Measurements from ENCODE around the gene PKP4. TPM values are rescaled to one million over a fixed set of nuclear protein-coding genes. Genes with fewer than 3 reads are reported as not detected.

PKP4 gene
- total and polyA plus RNA-seq, 9 of the 15 experiments (the other 6 are each of a cell fraction or from before 2014, with no cell fraction given), result 24.6 to 99.1 (median 74.0) TPM

GRCh38 chr2:158484892-158485556 is 28.3 kb downstream of the PKP4 start:
- no TSS peak for BruUV-seq (replicated peaks)
- peak; percentile 49 for FAIRE-seq
- TF ChIP-seq DDX20 (tag; IDR thresholded peaks at IDR 0.05; ENCODE audit: low read depth) (no peak), RBM17 (IDR thresholded peaks at IDR 0.05; ENCODE audit: borderline replicate concordance, low read depth, low read length) (no peak), EZH2 (IDR thresholded peaks at IDR 0.05; ENCODE audit: borderline replicate concordance, low read depth, low read length) (no peak), ZNF324 (CRISPR knock-in tag; IDR thresholded peaks at IDR 0.05) (no peak), NKRF (IDR thresholded peaks at IDR 0.05; ENCODE audit: borderline replicate concordance) (no peak), CHAMP1 (IDR thresholded peaks at IDR 0.05) (no peak), ZBTB43 (CRISPR knock-in tag; IDR thresholded peaks at IDR 0.05) (no peak), BHLHE40 (IDR thresholded peaks at IDR 0.05; ENCODE audit: low read length) (no peak), ASH1L (IDR thresholded peaks at IDR 0.05; ENCODE audit: borderline replicate concordance, low read depth, partially characterized antibody) (no peak), RFX1 (IDR thresholded peaks at IDR 0.05) (no peak), ILK (tag; IDR thresholded peaks at IDR 0.05; ENCODE audit: borderline replicate concordance, low read depth) (no peak), SMARCE1 (IDR thresholded peaks at IDR 0.05) (no peak), HOMEZ (CRISPR knock-in tag; IDR thresholded peaks at IDR 0.05) (no peak)

More at GRCh38 chr2:158484892-158485556, 28.3 kb downstream of the PKP4 start:
- H3K36me3 ChIP-seq (ENCODE audit: control insufficient read depth, insufficient read depth, low read length), result no peaks in the 10 kb centered on the region
- no peak overlapping the region for H3K27ac ChIP-seq (ENCODE audit: extremely low read depth, low read depth, low read length)
- peaks cover 4% of the 10 kb centered on the region; the same call in 1 of the 2 replicates for H4K20me1 ChIP-seq (replicated peaks; ENCODE audit: control insufficient read depth, insufficient read depth, low read length)
- no peaks in the 10 kb centered on the region for H3K9me3 ChIP-seq (replicated peaks; ENCODE audit: control insufficient read depth, insufficient read depth, low read depth, low read length)
- ChIA-PET CTCF (ENCODE audit: low intra/inter-chr PET ratio) (no interaction called here), POLR2A (interaction anchor here (0.6 kb wide), 1 partner anchor 28 kb away, joined by 3 read pairs; no protein-coding TSS in a partner anchor)
- no peak overlapping the region for H2AFZ ChIP-seq (ENCODE audit: low read depth, low read length)
- no peak overlapping the region for H3K9ac ChIP-seq (ENCODE audit: insufficient read depth in 1 of 2, low read depth in 2 of 2, low read length in 2 of 2)
- intact Hi-C loops (cut with micrococcal nuclease), result no loop called here
- no peaks in the 10 kb centered on the region for H3K27me3 ChIP-seq (ENCODE audit: control insufficient read depth in 2 of 2, insufficient read depth in 2 of 2, low read length in 2 of 2)
- no peak overlapping the region for H3K4me2 ChIP-seq (ENCODE audit: insufficient read depth, low read length)
- H3K4me1 ChIP-seq (replicated peaks in 1 of 2; ENCODE audit: control insufficient read depth in 2 of 2, insufficient read depth in 2 of 2, low read length in 2 of 2), result peaks cover 3 to 9% of the 10 kb centered on the region in 2 experiments; a peak in 2 of 5 replicates
- 72% methylated on average over 8 of the region's 8 CpGs for WGBS (ENCODE audit: insufficient coverage, low coverage, missing lambda C conversion rate)
- DNase-seq (ENCODE audit: extremely low read depth in 1 of 4, low spot score in 3 of 4), result no peak
- ATAC-seq, result no peak
- peaks cover 87% of the 10 kb centered on the region for H3K79me2 ChIP-seq (ENCODE audit: control insufficient read depth, insufficient read depth, low read length)
- no peak overlapping the region for H3K4me3 ChIP-seq
- in situ Hi-C loops (cut with MboI), result no loop called here
- H3K9me1 ChIP-seq (ENCODE audit: control insufficient read depth, insufficient read depth, low read length), result no peaks in the 10 kb centered on the region
